Smooth muscle cell (in vitro differentiated cells): ENCODE results near the gene COX7A2L. TPM values are rescaled to one million over a fixed set of nuclear protein-coding genes. Genes with fewer than 3 reads are reported as not detected.

Experiments
- DNase-seq: peaks from one replicate; lab custom pipeline; 2025; ENCODE audit not compliant: unreplicated experiment; lab: John Stamatoyannopoulos, UW
- H2AFZ ChIP-seq: fragments of 200-600 bp; sonication (generic); 2 replicates; pipeline ENCODE4 v1.6.0; 2016; ENCODE audit warnings: antibody characterized with exemption, low read depth, mild to moderate bottlenecking
- H3F3A ChIP-seq: fragments of 200-600 bp; sonication (generic); 2 replicates; pipeline ENCODE4 v1.6.0; 2017; ENCODE audit warnings: antibody characterized with exemption, low read depth
- H3K27ac ChIP-seq: fragments of 200-600 bp; sonication (generic); 2 replicates; pipeline ENCODE4 v1.5.1; 2016; ENCODE audit warnings: low read depth, mild to moderate bottlenecking
- H3K27me3 ChIP-seq: fragments of 200-600 bp; sonication (generic); 2 replicates; pipeline ENCODE4 v1.6.1; 2016; ENCODE audit warnings: low read depth, mild to moderate bottlenecking
- H3K36me3 ChIP-seq: fragments of 200-600 bp; sonication (generic); 2 replicates; pipeline ENCODE4 v1.5.1; 2016; ENCODE audit warnings: low read depth
- H3K4me1 ChIP-seq: fragments of 200-600 bp; sonication (generic); 2 replicates; pipeline ENCODE4 v1.5.1; 2016; ENCODE audit warnings: low read depth
- H3K4me2 ChIP-seq: fragments of 200-600 bp; sonication (generic); 2 replicates; pipeline ENCODE4 v1.6.0; 2016; ENCODE audit warnings: mild to moderate bottlenecking
- H3K4me3 ChIP-seq: fragments of 200-600 bp; sonication (generic); 2 replicates; pipeline ENCODE4 v1.5.1; 2016; ENCODE audit warnings: mild to moderate bottlenecking
- H3K79me2 ChIP-seq: fragments of 200-600 bp; sonication (generic); 2 replicates; pipeline ENCODE4 v1.6.0; 2016; ENCODE audit warnings: low read depth, mild to moderate bottlenecking
- H3K9ac ChIP-seq: fragments of 200-600 bp; sonication (generic); 2 replicates; pipeline ENCODE4 v1.6.0; 2016; ENCODE audit warnings: low read depth
- H3K9me3 ChIP-seq: fragments of 200-600 bp; sonication (generic); replicated peaks from 2 replicates; pipeline ENCODE4 v1.5.1; 2016; ENCODE audit warnings: low read depth
- H4K20me1 ChIP-seq: fragments of 200-600 bp; sonication (generic); 2 replicates; pipeline ENCODE4 v1.6.0; 2016; ENCODE audit warnings: low read depth
- CTCF ChIP-seq: fragments of 200-600 bp; sonication (generic); IDR thresholded peaks from 2 replicates; pipeline ENCODE4 v1.5.1; 2017; ENCODE audit warnings: borderline replicate concordance, mild to moderate bottlenecking, antibody characterized with exemption; ENCODE audit not compliant: insufficient read depth, poor library complexity, severe bottlenecking
- WGBS: methylation state at CpG from one replicate; pipeline ENCODE4 v1.1.7; 2016; ENCODE audit warnings: low lambda C conversion rate; 5-methylcytosine and 5-hydroxymethylcytosine counted together
- polyA plus RNA-seq: library from polyadenylated mRNA; unstranded; fragments of >200 nt; fragmentation: Nextera tagmentation; extraction: Ambion mirVana; gene quantifications from 2 replicates; pipeline ENCODE4 v1.2.1, GENCODE V29; 2016
- total RNA-seq: library from RNA; depleted of rRNA; stranded (reverse); fragments of >200 nt; gene quantifications from 2 replicates; pipeline ENCODE4 v1.2.3, GENCODE V29; 2014

Gene COX7A2L
- total and polyA plus RNA-seq, 2 experiments from 2014 or later, result 93.3 to 145 TPM

GRCh38 chr2:42338567-42339190 is 22.3 kb downstream of the COX7A2L start:
- Histone ChIP-seq H2AFZ (no peak overlapping the region), H3K27ac (no peak overlapping the region), H3K9me3 (no peaks in the 10 kb centered on the region), H3K79me2 (peaks cover 28% of the 10 kb centered on the region), H3K36me3 (no peaks in the 10 kb centered on the region), H3K27me3 (no peaks in the 10 kb centered on the region), H3K4me2 (no peak overlapping the region), H3K9ac (no peak overlapping the region), H4K20me1 (peaks cover 37% of the 10 kb centered on the region), H3F3A (peaks cover 5% of the 10 kb centered on the region), H3K4me1 (peaks cover 4% of the 10 kb centered on the region), H3K4me3 (no peak overlapping the region)
- TF ChIP-seq CTCF, result no peak
- DNase-seq, result no peak
- WGBS, result 95% methylated on average over 13 of the region's 13 CpGs

- H4K20me1 ChIP-seq, result peaks cover 31% of the 10 kb centered on the region
- H3K9ac ChIP-seq, result no peak overlapping the region
- 97% methylated on average over 26 of the region's 28 CpGs for WGBS
- H2AFZ ChIP-seq, result no peak overlapping the region
- no peak for DNase-seq
- TF ChIP-seq CTCF, result no peak
- H3K36me3 ChIP-seq, result peaks cover 3% of the 10 kb centered on the region
- H3K9me3 ChIP-seq, result no peaks in the 10 kb centered on the region
- no peak overlapping the region for H3K4me2 ChIP-seq
- H3K4me1 ChIP-seq, result peaks cover 4% of the 10 kb centered on the region
- H3K27me3 ChIP-seq, result no peaks in the 10 kb centered on the region
- no peak overlapping the region for H3K4me3 ChIP-seq
- peaks cover 22% of the 10 kb centered on the region for H3K79me2 ChIP-seq
- no peak overlapping the region for H3K27ac ChIP-seq
- peaks cover 5% of the 10 kb centered on the region for H3F3A ChIP-seq
Observed at GRCh38 chr2:42337846-42338566, 23.0 kb downstream of the COX7A2L start.

GRCh38 chr2:42337356-42337820 is 23.6 kb downstream of the COX7A2L start:
- peaks cover 22% of the 10 kb centered on the region for H3K79me2 ChIP-seq
- H3K27ac ChIP-seq, result no peak overlapping the region
- H3K27me3 ChIP-seq, result no peaks in the 10 kb centered on the region
- no peaks in the 10 kb centered on the region for H3K4me1 ChIP-seq
- peaks cover 7% of the 10 kb centered on the region for H3K36me3 ChIP-seq
- H3K9me3 ChIP-seq, result no peaks in the 10 kb centered on the region
- 94% methylated on average over 5 of the region's 5 CpGs for WGBS
- TF ChIP-seq CTCF, result no peak
- H3F3A ChIP-seq, result peaks cover 5% of the 10 kb centered on the region
- DNase-seq, result no peak
- H3K4me2 ChIP-seq, result no peak overlapping the region
- no peak overlapping the region for H2AFZ ChIP-seq
- H3K4me3 ChIP-seq, result no peak overlapping the region
- peaks cover 25% of the 10 kb centered on the region for H4K20me1 ChIP-seq
- no peak overlapping the region for H3K9ac ChIP-seq
